ENCODE data around the gene PIK3AP1. TPM values are rescaled to one million over a fixed set of nuclear protein-coding genes. Genes with fewer than 3 reads are reported as not detected.

PIK3AP1 gene
- total RNA-seq, 1 experiment from 2014 or later = 1.7 TPM

Other genes starting within 250 kb of the PIK3AP1 start
- 1.4 and 1.8 TPM in 2 replicates for gene TLL2, start 206.6 kb downstream of the PIK3AP1 start, total RNA-seq (2021)
- 119 and 120 TPM in 2 replicates for gene TM9SF3, start 133.5 kb downstream of the PIK3AP1 start, total RNA-seq (2021)
- 39.8 and 42.1 TPM in 2 replicates for gene LCOR, start 111.8 kb upstream of the PIK3AP1 start, total RNA-seq (2021)

Measured in H9 (cell line).